Mucosa of descending colon (tissue), 3 donors: ENCODE measurements around the gene MDFIC2. TPM values are rescaled to one million over a fixed set of nuclear protein-coding genes. Genes with fewer than 3 reads are reported as not detected.

Experiments
- ATAC-seq: fragments of 200-7000 bp; cut with Tn5 transposase; one replicate; pipeline ENCODE4 v1.9.1; 2020; ENCODE audit warnings: mild to moderate bottlenecking, moderate library complexity
- DNase-seq, 3 donors: peaks; one replicate each; pipeline ENCODE4 v3.0.0-alpha.2; 2020
- H3K36me3 ChIP-seq: fragments of 200-600 bp; one replicate; pipeline ENCODE4 v1.8.0; 2021; ENCODE audit warnings: low read depth, mild to moderate bottlenecking
- H3K4me1 ChIP-seq: fragments of 200-600 bp; one replicate; pipeline ENCODE4 v1.8.0; 2021; ENCODE audit warnings: low read depth, mild to moderate bottlenecking
- H3K4me3 ChIP-seq: fragments of 200-600 bp; one replicate; pipeline ENCODE4 v1.8.0; 2021; ENCODE audit warnings: mild to moderate bottlenecking
- H3K9me3 ChIP-seq: fragments of 200-600 bp; one replicate; pipeline ENCODE4 v1.8.0; 2021; ENCODE audit warnings: mild to moderate bottlenecking
- intact Hi-C, 2 donors: fragments of 100-400 bp; cut with DNase I in 1 of 2; cut with micrococcal nuclease in 1 of 2; formaldehyde crosslinking; loops; one replicate each; pipeline versions ENCODE4 v1.11.0 to v1.11.1; 2022; cut with DNase I, micrococcal nuclease
- long read RNA-seq, 2 donors: library from polyadenylated mRNA; unstranded; transcript quantifications; one replicate each; pipeline ENCODE4 v2.0.0, GENCODE V29; 2019 to 2021
- total RNA-seq, 3 donors: library from RNA; stranded (reverse); fragmentation: NEBNext Ultra II Directional in 2 of 3; extraction: Animal tissue kit (Norgen Biotek cat#: 25700) in 2 of 3; gene quantifications; one replicate each; pipeline versions ENCODE4 v1.2.1 to v1.2.4, GENCODE V29; 2021 to 2023
- TF ChIP-seq, protein P1 (sequence below): fragments of 200-600 bp; IDR thresholded peaks from one replicate; pipeline ENCODE4 v1.8.0; 2022; ENCODE audit warnings: antibody characterized with exemption, mild to moderate bottlenecking
- donor health status: DM: no; HTN: no; CAD: no; lungs with moderate emphysema.
- donor health status: DM: no; HTN: no; CAD: no.
- donor health status: DM: no; HTN: yes; CAD: no.

MDFIC2 gene
- total RNA-seq: not detected
- long read RNA-seq, donor 1: 0 reads
- long read RNA-seq, donor 2: 0 reads

DNA sequence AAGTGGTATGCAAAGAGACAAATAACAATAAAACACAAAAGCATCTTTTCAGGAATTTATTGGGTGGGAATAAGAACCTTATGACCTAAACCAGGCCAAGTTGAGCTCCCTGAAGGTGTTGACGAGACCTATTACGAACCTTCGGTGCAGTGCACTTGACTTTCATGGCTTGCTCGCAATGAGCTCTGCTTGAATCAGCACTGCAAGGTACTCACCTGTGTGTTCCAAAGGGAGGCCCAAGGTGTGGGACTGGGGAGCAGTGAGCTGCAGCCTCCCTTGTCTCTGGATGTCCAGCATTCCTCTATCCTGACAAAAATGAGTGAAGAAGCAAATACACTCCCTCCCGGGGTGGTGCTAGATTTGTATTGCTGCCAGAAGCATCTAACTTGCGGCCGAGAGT, at the start of gene MDFIC2:
Gene MDFIC2, minus strand, starts transcription at position 303 of the 400 bp plus-strand sequence. CDS start 665 bp downstream, outside the sequence.
- TF ChIP-seq, protein P1, sequence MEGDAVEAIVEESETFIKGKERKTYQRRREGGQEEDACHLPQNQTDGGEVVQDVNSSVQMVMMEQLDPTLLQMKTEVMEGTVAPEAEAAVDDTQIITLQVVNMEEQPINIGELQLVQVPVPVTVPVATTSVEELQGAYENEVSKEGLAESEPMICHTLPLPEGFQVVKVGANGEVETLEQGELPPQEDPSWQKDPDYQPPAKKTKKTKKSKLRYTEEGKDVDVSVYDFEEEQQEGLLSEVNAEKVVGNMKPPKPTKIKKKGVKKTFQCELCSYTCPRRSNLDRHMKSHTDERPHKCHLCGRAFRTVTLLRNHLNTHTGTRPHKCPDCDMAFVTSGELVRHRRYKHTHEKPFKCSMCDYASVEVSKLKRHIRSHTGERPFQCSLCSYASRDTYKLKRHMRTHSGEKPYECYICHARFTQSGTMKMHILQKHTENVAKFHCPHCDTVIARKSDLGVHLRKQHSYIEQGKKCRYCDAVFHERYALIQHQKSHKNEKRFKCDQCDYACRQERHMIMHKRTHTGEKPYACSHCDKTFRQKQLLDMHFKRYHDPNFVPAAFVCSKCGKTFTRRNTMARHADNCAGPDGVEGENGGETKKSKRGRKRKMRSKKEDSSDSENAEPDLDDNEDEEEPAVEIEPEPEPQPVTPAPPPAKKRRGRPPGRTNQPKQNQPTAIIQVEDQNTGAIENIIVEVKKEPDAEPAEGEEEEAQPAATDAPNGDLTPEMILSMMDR: no peak
- no peak for DNase-seq
- Histone ChIP-seq H3K4me3 (no peak within 1 kb of the TSS), H3K9me3 (no peaks in the 10 kb centered on the region), H3K4me1 (no peaks in the 10 kb centered on the region), H3K36me3 (no peaks in the 10 kb centered on the region)
- intact Hi-C loops: no loop called here
- no peak for ATAC-seq

DNA sequence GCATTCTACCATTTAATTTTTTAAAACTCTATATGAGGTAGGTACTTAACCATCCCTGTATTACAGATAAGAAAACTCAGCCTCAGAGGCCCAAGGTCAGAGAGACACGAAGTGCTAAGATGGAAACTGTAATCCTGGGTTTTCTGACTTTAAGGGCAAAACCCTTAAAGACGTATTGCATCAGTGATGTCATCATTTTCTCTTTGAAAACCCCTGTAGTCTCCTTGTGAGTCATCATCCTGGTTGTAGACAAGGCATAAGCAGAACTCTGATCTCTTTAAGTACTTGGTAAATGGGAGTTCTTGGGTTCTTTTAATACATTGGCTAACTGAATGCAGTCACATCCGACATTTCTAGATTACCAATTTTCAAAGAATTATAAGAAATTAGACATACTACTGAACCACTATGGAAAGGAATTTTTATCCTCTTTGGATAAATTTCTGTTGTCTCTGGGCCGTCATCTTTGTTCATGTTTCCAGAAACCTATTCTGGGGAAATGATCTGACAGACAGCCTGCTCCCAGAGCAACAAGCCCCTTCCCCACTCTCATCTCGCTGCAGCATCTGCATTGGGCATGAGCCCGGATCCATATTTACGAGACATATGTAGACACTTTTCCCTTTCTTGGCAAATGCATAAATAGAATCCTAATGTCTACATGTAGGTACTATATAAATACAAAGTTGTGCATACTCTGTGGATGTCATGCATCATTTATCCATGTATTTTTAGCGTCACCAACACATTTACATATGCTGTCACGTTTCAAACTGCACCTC, 48.7 kb upstream of the MDFIC2 start:
- peaks cover 4% of the 10 kb centered on the region for H3K9me3 ChIP-seq
- ATAC-seq: no peak
- intact Hi-C loops: no loop called here
- H3K36me3 ChIP-seq: no peaks in the 10 kb centered on the region
- no peak overlapping the region for H3K4me3 ChIP-seq
- TF ChIP-seq, protein P1: no peak
- no peaks in the 10 kb centered on the region for H3K4me1 ChIP-seq
- no peak for DNase-seq

DNA sequence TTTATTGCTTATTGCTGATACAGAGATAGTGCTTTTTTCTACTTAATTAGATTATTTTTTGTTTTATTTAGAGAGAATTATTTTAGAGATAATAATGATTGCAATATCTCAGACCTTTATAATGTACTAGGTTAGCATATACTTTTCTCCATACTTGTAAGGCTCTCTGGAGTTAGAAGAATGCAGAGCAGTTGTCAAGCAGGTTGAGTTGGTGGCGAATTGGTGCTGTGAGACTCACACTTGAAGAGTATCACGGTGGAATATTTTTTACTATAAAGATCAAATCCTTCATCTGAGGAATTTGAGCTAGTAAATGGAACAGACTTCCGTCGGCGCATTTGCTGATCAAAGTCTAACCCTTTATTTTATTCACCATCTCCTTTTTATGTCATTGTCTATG, 47.3 kb upstream of the MDFIC2 start:
- TF ChIP-seq, protein P1: no peak
- Histone ChIP-seq H3K36me3 (no peaks in the 10 kb centered on the region), H3K9me3 (peaks cover 4% of the 10 kb centered on the region), H3K4me1 (no peaks in the 10 kb centered on the region), H3K4me3 (no peak overlapping the region)
- ATAC-seq: no peak
- intact Hi-C loops: loop anchor here in 1 of 2 donors (10.0 kb wide), 1 partner anchor 245 kb away; no protein-coding TSS in a partner anchor
- DNase-seq: no peak

DNA sequence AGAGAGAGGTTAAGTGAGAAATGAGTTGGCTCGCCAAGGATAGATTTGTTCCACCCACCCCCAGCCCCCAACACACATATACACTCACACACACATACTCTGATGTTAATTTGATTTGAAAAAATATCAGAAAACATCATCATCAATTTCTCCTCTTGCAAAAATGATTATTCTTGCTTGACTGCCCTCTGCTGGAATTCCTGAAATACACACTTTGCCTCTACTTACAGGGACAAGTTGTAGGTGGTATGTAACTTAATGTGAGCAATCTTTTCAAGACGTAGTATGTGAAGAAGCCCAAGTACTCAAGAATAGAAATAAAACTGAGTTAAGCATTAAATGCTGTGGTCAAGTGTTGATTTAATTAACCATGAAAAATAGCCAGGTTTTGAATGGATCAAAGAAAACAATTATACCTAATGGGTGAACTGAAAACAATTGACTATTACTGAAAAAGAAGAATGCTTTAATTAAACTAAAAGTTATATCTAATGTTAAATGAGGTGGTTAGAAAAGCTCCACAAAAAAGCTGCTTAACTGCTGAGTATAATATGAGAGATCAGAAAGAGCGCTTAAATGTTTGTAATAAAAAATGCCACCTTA, 46.6 kb upstream of the MDFIC2 start:
- DNase-seq (peak in 1 of 3 donors; percentile 40), ATAC-seq (no peak)
- Histone ChIP-seq H3K4me1 (no peaks in the 10 kb centered on the region), H3K36me3 (no peaks in the 10 kb centered on the region), H3K4me3 (no peak overlapping the region), H3K9me3 (peaks cover under 1% of the 10 kb centered on the region)
- TF ChIP-seq, protein P1: no peak
- intact Hi-C loops: loop anchor here in 1 of 2 donors (10.0 kb wide), 1 partner anchor 244 kb away; no protein-coding TSS in a partner anchor

DNA sequence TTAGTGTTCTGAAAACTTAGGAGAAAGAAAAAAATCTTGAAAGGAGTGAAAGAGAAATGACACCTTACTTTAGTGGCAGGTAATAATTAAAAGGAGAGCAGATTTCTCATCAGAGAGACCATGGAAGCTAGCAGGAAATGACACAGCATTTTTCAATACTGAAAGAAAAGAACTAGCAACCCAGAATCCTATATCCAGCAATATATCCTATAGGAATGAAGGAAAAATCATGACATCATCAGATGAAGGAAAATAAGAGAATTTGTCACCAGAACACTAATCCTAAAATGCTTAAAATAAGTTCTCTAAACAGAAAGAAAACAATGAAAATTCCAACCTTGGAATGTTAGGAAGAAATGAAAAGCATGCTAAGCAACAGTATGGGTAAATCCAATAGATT, 39.8 kb upstream of the MDFIC2 start:
- Histone ChIP-seq H3K36me3 (no peaks in the 10 kb centered on the region), H3K4me1 (no peaks in the 10 kb centered on the region), H3K9me3 (peaks cover 4% of the 10 kb centered on the region), H3K4me3 (no peak overlapping the region)
- ATAC-seq (no peak), DNase-seq (no peak)
- intact Hi-C loops: loop anchor here in 1 of 2 donors (10.0 kb wide), 1 partner anchor 237 kb away; no protein-coding TSS in a partner anchor
- TF ChIP-seq, protein P1: no peak
